T-cell (primary cell): ENCODE measurements around the gene GOT2. TPM values are rescaled to one million over a fixed set of nuclear protein-coding genes. Genes with fewer than 3 reads are reported as not detected.

ENCODE experiments used
- ATAC-seq, 4 experiments: fragments of 200-7000 bp in 3 of 4; fragments of 150-1000 bp in 1 of 4; cut with Tn5 transposase; replicated peaks in 1 of 4; 1 replicate in 3 of 4; 2 replicates in 1 of 4; pipeline ENCODE4 v1.10.0; 2021; ENCODE audit warnings: moderate library complexity in 3 of 4, mild to moderate bottlenecking in 2 of 4, moderate number of reproducible peaks in 1 of 4
- CTCF ChIA-PET, 2 donors: fragments of 300-600 bp; sonication (Branson Sonifier 250); formaldehyde crosslinking; loops; one replicate each; lab custom pipeline; 2022; ENCODE audit warnings: antibody characterized with exemption in 2 of 2; lab: Charles Lee
- POLR2A ChIA-PET, 2 donors: fragments of 300-600 bp; sonication (Branson Sonifier 250); formaldehyde crosslinking; loops; one replicate each; lab custom pipeline; 2022; ENCODE audit warnings: antibody characterized with exemption in 2 of 2; lab: Charles Lee
- DNase-seq, 35 experiments: peaks; one replicate each; pipeline versions ENCODE4 v3.0.0 to v3.0.0-alpha.2; 2013 to 2023
- H3K27ac ChIP-seq: one replicate; pipeline ENCODE4 v1.5.1; 2013; ENCODE audit warnings: low read length
- H3K27me3 ChIP-seq, 2 experiments: replicated peaks in 1 of 2; 1 replicate in 1 of 2; 2 replicates in 1 of 2; pipeline versions ENCODE4 v1.6.1 to v1.7.0; 2013; ENCODE audit warnings: low read length in 1 of 2, mixed read lengths in 1 of 2; ENCODE audit not compliant: control insufficient read depth in 2 of 2, insufficient read depth in 2 of 2; ENCODE audit errors: extremely low read depth in 1 of 2
- H3K36me3 ChIP-seq, 2 donors: 1 replicate in 1 of 2; 2 replicates in 1 of 2; pipeline versions ENCODE4 v1.6.1 to v1.7.0; 2013; ENCODE audit warnings: low read length in 1 of 2; ENCODE audit not compliant: control insufficient read depth in 2 of 2, insufficient read depth in 1 of 2; ENCODE audit errors: extremely low read depth in 1 of 2
- H3K4me1 ChIP-seq, 2 experiments: 1 replicate in 1 of 2; 2 replicates in 1 of 2; pipeline versions ENCODE4 v1.6.1 to v1.7.0; 2013; ENCODE audit warnings: low read length in 2 of 2, mixed read lengths in 1 of 2; ENCODE audit not compliant: insufficient read depth in 2 of 2, control insufficient read depth in 1 of 2; ENCODE audit errors: extremely low read depth in 1 of 2
- H3K4me3 ChIP-seq, 2 donors: 1 replicate in 1 of 2; 2 replicates in 1 of 2; pipeline versions ENCODE4 v1.5.1 to v1.7.0; 2013; ENCODE audit warnings: mild to moderate bottlenecking in 2 of 2, low read length in 1 of 2, moderate library complexity in 1 of 2; ENCODE audit not compliant: control insufficient read depth in 1 of 2; ENCODE audit errors: extremely low read depth in 1 of 2
- H3K9me3 ChIP-seq: 2 replicates; pipeline ENCODE4 v1.7.0; 2013
- H3K27ac Mint-ChIP-seq, 2 donors: one replicate each; pipeline ENCODE4 v1.8.0; 2020 to 2021; ENCODE audit warnings: mild to moderate bottlenecking in 2 of 2, mixed read lengths in 2 of 2
- H3K27me3 Mint-ChIP-seq, 2 donors: one replicate each; pipeline ENCODE4 v1.8.0; 2021 to 2022; ENCODE audit warnings: mixed read lengths in 2 of 2
- H3K36me3 Mint-ChIP-seq: one replicate; pipeline ENCODE4 v1.8.0; 2021; ENCODE audit warnings: mixed read lengths
- H3K4me1 Mint-ChIP-seq, 3 donors: one replicate each; pipeline ENCODE4 v1.8.0; 2020 to 2022; ENCODE audit warnings: mixed read lengths in 3 of 3, mild to moderate bottlenecking in 1 of 3
- H3K4me3 Mint-ChIP-seq, 3 donors: one replicate each; pipeline ENCODE4 v1.8.0; 2020 to 2022; ENCODE audit warnings: mild to moderate bottlenecking in 3 of 3, mixed read lengths in 3 of 3, moderate library complexity in 3 of 3
- H3K9me3 Mint-ChIP-seq, 3 donors: one replicate each; pipeline ENCODE4 v1.8.0; 2020 to 2022; ENCODE audit warnings: mixed read lengths in 3 of 3
- WGBS: methylation state at CpG from one replicate; pipeline ENCODE4 v1.1.5; 2013; ENCODE audit warnings: missing lambda C conversion rate; ENCODE audit not compliant: insufficient coverage; 5-methylcytosine and 5-hydroxymethylcytosine counted together
- total RNA-seq, 35 experiments: library from RNA in 6 of 35; stranded (reverse) in 6 of 35; fragments of 120-200 nt in 1 of 35; gene quantifications; one replicate each; pipeline versions ENCODE4 v1.2.1 to v1.2.4 and lab custom pipeline; 2013 to 2026

GOT2 gene
- total RNA-seq, 5 donors from 2014 or later (not counting 1 experiment from before 2014, with no cell fraction given), result 29.2 to 43.4 (median 42.0) TPM

- H3K4me3 ChIP-seq, result peak overlapping the region; percentile 81 to 86
- Mint-ChIP-seq H3K27ac (peak overlapping the region; percentile 27 to 79), H3K27me3 (no peaks in the 10 kb centered on the region), H3K4me3 (peak overlapping the region; percentile 85 to 92 (median 91)), H3K36me3 (peaks cover 7% of the 10 kb centered on the region), H3K4me1 (peaks cover 13 to 21% (median 19%) of the 10 kb centered on the region in 3 donors), H3K9me3 (no peaks in the 10 kb centered on the region)
- no peaks in the 10 kb centered on the region for H3K27me3 ChIP-seq
- WGBS, result 44% methylated on average over 3 of the region's 3 CpGs
- no peak for DNase-seq
- peak overlapping the region; percentile 18 for H3K27ac ChIP-seq
- CTCF ChIA-PET, result no interaction called here
- POLR2A ChIA-PET, result no interaction called here
- H3K36me3 ChIP-seq, result no peaks in the 10 kb centered on the region
- H3K4me1 ChIP-seq, result peaks cover 5 to 22% of the 10 kb centered on the region in 2 experiments
- peak in 1 of 4 experiments; percentile 13 for ATAC-seq
- no peaks in the 10 kb centered on the region for H3K9me3 ChIP-seq
Observed at GRCh38 chr16:58684001-58684353, 50.1 kb downstream of the GOT2 start.

GRCh38 chr16:58679763-58680162 lies 54.4 kb downstream of the GOT2 start:
- Histone ChIP-seq H3K27me3 (no peaks in the 10 kb centered on the region), H3K9me3 (no peaks in the 10 kb centered on the region), H3K27ac (no peak overlapping the region), H3K36me3 (peaks cover 4 to 10% of the 10 kb centered on the region in 2 donors), H3K4me1 (peaks cover 5 to 18% of the 10 kb centered on the region in 2 experiments), H3K4me3 (no peak overlapping the region)
- no peak for ATAC-seq
- Mint-ChIP-seq H3K27me3 (no peaks in the 10 kb centered on the region), H3K4me1 (peaks cover 13 to 18% (median 15%) of the 10 kb centered on the region in 3 donors), H3K9me3 (no peaks in the 10 kb centered on the region), H3K36me3 (peaks cover 30% of the 10 kb centered on the region), H3K27ac (no peak overlapping the region), H3K4me3 (no peak overlapping the region)
- POLR2A ChIA-PET, result no interaction called here
- no peak for DNase-seq
- CTCF ChIA-PET, result no interaction called here
- WGBS, result 94% methylated on average over 16 of the region's 16 CpGs

GRCh38 chr16:58678716-58679115 lies 55.4 kb downstream of the GOT2 start:
- H3K4me3 Mint-ChIP-seq, result no peak overlapping the region
- ATAC-seq, result no peak
- Histone ChIP-seq H3K4me1 (peaks cover 5 to 8% of the 10 kb centered on the region in 2 experiments), H3K4me3 (no peak overlapping the region), H3K9me3 (no peaks in the 10 kb centered on the region), H3K36me3 (peaks cover 4 to 10% of the 10 kb centered on the region in 2 donors), H3K27me3 (no peaks in the 10 kb centered on the region), H3K27ac (no peak overlapping the region)
- POLR2A ChIA-PET, result no interaction called here
- CTCF ChIA-PET, result interaction anchor here in 1 of 2 donors (0.6 kb wide), 1 partner anchor 137 kb away, joined by 4 read pairs; no protein-coding TSS in a partner anchor
- no peaks in the 10 kb centered on the region for H3K27me3 Mint-ChIP-seq
- peaks cover 31% of the 10 kb centered on the region for H3K36me3 Mint-ChIP-seq
- no peaks in the 10 kb centered on the region for H3K9me3 Mint-ChIP-seq
- H3K4me1 Mint-ChIP-seq, result peaks cover 6 to 9% (median 8%) of the 10 kb centered on the region in 3 donors
- no CpG with 5 or more reads among the region's 3 CpGs for WGBS
- no peak overlapping the region for H3K27ac Mint-ChIP-seq
- no peak for DNase-seq

- Mint-ChIP-seq H3K36me3 (peaks cover 31% of the 10 kb centered on the region), H3K4me3 (no peak overlapping the region), H3K27ac (no peak overlapping the region), H3K9me3 (no peaks in the 10 kb centered on the region), H3K4me1 (peaks cover 2 to 5% (median 3%) of the 10 kb centered on the region in 3 donors), H3K27me3 (no peaks in the 10 kb centered on the region)
- no peak for DNase-seq
- H3K4me3 ChIP-seq, result no peak overlapping the region
- no peak for ATAC-seq
- peaks cover 2 to 3% of the 10 kb centered on the region in 2 experiments for H3K4me1 ChIP-seq
- WGBS, result 97% methylated on average over 4 of the region's 4 CpGs
- peaks cover 4 to 10% of the 10 kb centered on the region in 2 donors for H3K36me3 ChIP-seq
- POLR2A ChIA-PET, result no interaction called here
- H3K9me3 ChIP-seq, result no peaks in the 10 kb centered on the region
- no peaks in the 10 kb centered on the region for H3K27me3 ChIP-seq
- H3K27ac ChIP-seq, result no peak overlapping the region
- CTCF ChIA-PET, result no interaction called here
Observed at GRCh38 chr16:58678269-58678668, 55.8 kb downstream of the GOT2 start.

- no peaks in the 10 kb centered on the region for H3K9me3 ChIP-seq
- 93% methylated on average over 17 of the region's 18 CpGs for WGBS
- no peak overlapping the region for H3K4me3 ChIP-seq
- peaks cover 10 to 13% of the 10 kb centered on the region in 2 donors for H3K36me3 ChIP-seq
- no peak overlapping the region for H3K27ac ChIP-seq
- ChIA-PET CTCF (no interaction called here), POLR2A (no interaction called here)
- Mint-ChIP-seq H3K4me1 (no peaks in the 10 kb centered on the region), H3K9me3 (no peaks in the 10 kb centered on the region), H3K27ac (no peak overlapping the region), H3K4me3 (no peak overlapping the region), H3K36me3 (peaks cover 37% of the 10 kb centered on the region), H3K27me3 (no peaks in the 10 kb centered on the region)
- H3K4me1 ChIP-seq, result no peaks in the 10 kb centered on the region
- ATAC-seq (no peak), DNase-seq (no peak)
- H3K27me3 ChIP-seq, result no peaks in the 10 kb centered on the region
Observed at GRCh38 chr16:58670946-58671583, 63.1 kb downstream of the GOT2 start.

- H3K36me3 Mint-ChIP-seq, result peaks cover 37% of the 10 kb centered on the region
- ChIA-PET CTCF (no interaction called here), POLR2A (no interaction called here)
- Histone ChIP-seq H3K4me3 (no peak overlapping the region), H3K4me1 (no peaks in the 10 kb centered on the region), H3K27me3 (no peaks in the 10 kb centered on the region), H3K36me3 (peaks cover 6 to 8% of the 10 kb centered on the region in 2 donors), H3K27ac (no peak overlapping the region), H3K9me3 (no peaks in the 10 kb centered on the region)
- no peak overlapping the region for H3K27ac Mint-ChIP-seq
- ATAC-seq (no peak), DNase-seq (no peak)
- no peak overlapping the region for H3K4me3 Mint-ChIP-seq
- no peaks in the 10 kb centered on the region for H3K9me3 Mint-ChIP-seq
- H3K27me3 Mint-ChIP-seq, result no peaks in the 10 kb centered on the region
- no peaks in the 10 kb centered on the region for H3K4me1 Mint-ChIP-seq
Observed at GRCh38 chr16:58670177-58670576, 63.9 kb downstream of the GOT2 start.
